ENCODE results near the gene CMTR1.

Gene CMTR1

DNA sequence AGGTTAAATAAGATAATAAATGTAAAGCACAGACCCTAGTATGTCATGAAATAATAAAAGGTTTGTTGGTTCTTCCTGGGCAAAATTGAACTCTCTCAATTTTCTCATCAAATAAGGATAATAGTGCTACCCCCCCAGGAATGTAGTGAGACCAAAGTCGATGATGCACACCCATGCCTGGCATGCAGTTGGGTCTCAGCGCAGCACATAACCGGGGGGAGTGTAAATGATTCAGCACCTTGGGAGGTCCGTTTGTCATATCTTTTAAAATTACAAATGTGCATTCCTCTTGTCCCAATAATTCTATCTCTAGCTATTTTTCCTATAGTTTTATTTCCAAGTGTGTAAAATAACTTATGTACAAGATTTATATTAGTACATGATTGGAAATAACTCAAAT lies 98.0 kb downstream of the CMTR1 start:
- no CpG with 5 or more reads among the region's 4 CpGs for WGBS (ENCODE audit: insufficient coverage, insufficient read length)
- Histone ChIP-seq H3K27me3 (ENCODE audit: control insufficient read depth, insufficient read depth, low read length) (peaks cover 14% of the 10 kb centered on the region), H3K36me3 (ENCODE audit: control insufficient read depth, insufficient read depth, low read length) (no peaks in the 10 kb centered on the region)

More for the DNA sequence above, 98.0 kb downstream of the CMTR1 start:
- Histone ChIP-seq H3K4me1 (ENCODE audit: control insufficient read depth, insufficient read depth, low read length) (no peaks in the 10 kb centered on the region), H3K9me3 (ENCODE audit: control insufficient read depth, insufficient read depth, low read length) (no peaks in the 10 kb centered on the region), H3K27ac (ENCODE audit: low read length) (no peak overlapping the region), H3K4me3 (ENCODE audit: low read length) (no peak overlapping the region)
- DNase-seq (ENCODE audit: low read depth, low spot score), result no peak

Measured in iPS DF 6.9 (cell line).